ENCODE data around the gene MPP3. TPM values are rescaled to one million over a fixed set of nuclear protein-coding genes. Genes with fewer than 3 reads are reported as not detected.
A peak's percentile ranks its signal among the peaks of the same experiment; 100 is the strongest.

MPP3 gene
- total RNA-seq, 2 donors from 2014 or later = 0.90 TPM; not detected in 1

DNA sequence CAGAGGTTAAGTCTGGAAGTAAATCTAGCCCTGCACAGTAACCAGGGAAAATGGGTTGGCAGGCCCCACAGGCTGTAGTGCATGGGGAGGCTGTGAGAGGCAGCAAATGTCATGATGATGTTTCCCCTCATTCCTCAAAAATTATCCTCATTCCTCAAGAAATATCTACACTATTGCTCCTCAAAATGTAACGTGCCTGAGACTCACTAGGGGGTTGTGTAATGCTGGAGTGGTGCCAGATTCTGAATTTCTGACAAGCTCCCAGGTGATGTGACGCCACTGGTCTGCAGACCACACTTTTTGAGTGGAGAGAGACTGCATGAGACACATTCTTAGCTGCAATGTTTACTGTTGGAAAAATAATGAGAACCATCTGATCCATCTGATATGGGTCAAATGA, 1.2 kb upstream of the MPP3 start:
- Mint-ChIP-seq H3K27ac (no peak overlapping the region), H3K27me3 (peaks cover 30% of the 10 kb centered on the region), H3K36me3 (ENCODE audit: low read depth) (no peaks in the 10 kb centered on the region), H3K4me1 (peaks cover 10% of the 10 kb centered on the region), H3K4me3 (peak overlapping the region; percentile 90)
- ATAC-seq (no peak), DNase-seq (no peak)
- H3K9me3 ChIP-seq (ENCODE audit: control insufficient read depth, low read length, poor library complexity, severe bottlenecking) = no peaks in the 10 kb centered on the region

DNA sequence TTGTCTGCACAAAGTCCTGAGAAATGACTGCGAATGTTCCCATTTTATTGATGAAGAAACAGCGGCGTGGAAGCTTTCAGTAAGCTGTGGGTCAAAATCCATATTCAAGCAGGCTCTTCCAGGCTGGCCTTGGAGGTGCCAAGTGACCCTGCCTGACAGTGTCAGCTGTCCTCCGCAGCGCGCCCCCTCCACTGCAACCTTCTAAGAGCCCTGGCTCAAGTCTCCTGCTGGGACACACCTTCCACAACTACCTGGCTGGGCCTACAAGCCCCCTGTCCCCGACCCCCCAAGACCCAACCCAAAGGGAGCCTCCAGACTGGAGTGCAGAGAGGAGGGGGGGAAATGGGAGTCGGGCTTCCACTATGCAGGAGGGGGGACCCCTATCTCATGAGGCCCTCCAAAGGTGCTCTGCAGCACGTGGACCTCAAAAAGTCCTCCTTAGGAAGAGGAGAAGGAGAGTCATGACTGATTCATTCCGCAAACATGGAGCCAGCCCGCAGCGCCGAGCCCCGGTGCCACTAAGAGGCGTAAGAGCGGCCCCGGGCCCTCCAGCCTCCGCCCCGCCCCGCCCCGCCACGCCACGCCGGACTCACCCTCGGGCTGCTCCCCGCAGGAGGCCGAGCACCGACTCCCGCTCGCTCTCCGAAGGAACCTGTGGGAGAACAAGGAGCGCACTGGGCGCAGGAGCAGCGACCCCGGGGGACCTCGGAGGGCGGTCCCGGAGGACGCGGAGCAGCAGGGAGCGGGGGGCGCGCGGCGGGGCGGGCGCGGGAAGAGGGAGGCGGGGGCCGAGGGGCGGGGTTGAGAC, 574 bp downstream of the MPP3 start:
- Mint-ChIP-seq H3K27ac (no peak overlapping the region), H3K36me3 (ENCODE audit: low read depth) (no peaks in the 10 kb centered on the region), H3K4me1 (peaks cover 10% of the 10 kb centered on the region), H3K4me3 (peak overlapping the region; percentile 90), H3K27me3 (peaks cover 30% of the 10 kb centered on the region)
- no peaks in the 10 kb centered on the region for H3K9me3 ChIP-seq (ENCODE audit: control insufficient read depth, low read length, poor library complexity, severe bottlenecking)
- peak; percentile 16 for ATAC-seq
- no peak for DNase-seq

- H3K27me3 Mint-ChIP-seq = peaks cover 30% of the 10 kb centered on the region
- peak overlapping the region; percentile 90 for H3K4me3 Mint-ChIP-seq
- ATAC-seq (no peak), DNase-seq (no peak)
- H3K27ac Mint-ChIP-seq = no peak overlapping the region
- no peaks in the 10 kb centered on the region for H3K36me3 Mint-ChIP-seq (ENCODE audit: low read depth)
- H3K4me1 Mint-ChIP-seq = peaks cover 10% of the 10 kb centered on the region
- no peaks in the 10 kb centered on the region for H3K9me3 ChIP-seq (ENCODE audit: control insufficient read depth, low read length, poor library complexity, severe bottlenecking)
These were observed 1.3 kb downstream of the MPP3 start for GRCh38 chr17:43831633-43832032.

DNA sequence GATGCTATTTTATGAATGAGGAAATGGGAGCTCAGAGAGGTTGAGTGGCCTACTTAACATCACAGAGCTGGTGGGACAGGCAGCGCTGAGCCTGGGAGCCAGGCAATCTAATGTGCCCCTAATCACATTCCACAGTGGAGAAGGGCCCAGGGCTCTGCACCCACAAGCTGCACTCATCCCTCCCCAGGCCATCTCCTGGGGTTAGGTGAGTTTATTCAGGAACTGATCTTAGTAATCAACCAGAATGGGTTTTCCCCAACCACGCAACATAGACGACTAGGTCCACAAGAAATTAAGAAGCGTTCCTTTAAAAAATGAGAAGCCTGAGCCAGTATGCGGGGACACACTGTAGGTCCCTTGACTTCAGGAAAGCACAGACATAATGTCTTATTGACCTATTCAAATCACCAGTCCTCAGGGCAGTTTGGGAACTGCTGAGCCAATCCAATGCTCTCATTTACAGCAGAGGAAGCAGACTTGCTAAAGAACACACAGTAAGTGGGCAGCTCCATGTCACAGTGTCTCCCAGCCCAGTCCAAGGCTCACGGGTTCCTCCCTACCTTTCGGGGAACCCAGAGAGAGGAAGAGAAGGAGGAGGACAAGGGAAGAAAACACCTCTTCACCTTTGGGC, 2.3 kb downstream of the MPP3 start:
- ATAC-seq = peak; percentile 40
- H3K9me3 ChIP-seq (ENCODE audit: control insufficient read depth, low read length, poor library complexity, severe bottlenecking) = no peaks in the 10 kb centered on the region
- Mint-ChIP-seq H3K4me1 (peaks cover 10% of the 10 kb centered on the region), H3K4me3 (peak overlapping the region; percentile 73), H3K27me3 (peaks cover 20% of the 10 kb centered on the region), H3K36me3 (ENCODE audit: low read depth) (no peaks in the 10 kb centered on the region), H3K27ac (peak overlapping the region; percentile 60)
- DNase-seq = no peak

DNA sequence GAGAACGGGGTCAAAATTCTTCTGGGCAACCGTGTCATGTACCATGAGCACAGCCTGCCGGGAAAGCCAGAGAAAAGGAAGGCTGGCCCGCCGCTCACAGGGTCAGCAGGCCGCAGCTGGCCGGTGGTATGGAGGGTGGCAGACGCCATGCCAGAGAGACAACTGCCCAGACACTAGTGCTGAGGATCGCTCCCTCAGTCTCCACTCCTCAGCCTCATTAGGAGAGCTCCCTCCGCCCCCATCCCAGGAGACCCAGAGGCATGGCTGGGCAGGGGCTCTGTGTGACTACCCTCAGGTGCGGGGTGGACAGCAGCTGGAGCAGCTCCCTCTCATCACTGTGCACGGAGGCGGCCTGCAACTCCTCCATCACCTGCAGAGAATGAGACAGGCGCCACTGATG, 3.2 kb downstream of the MPP3 start:
- H3K9me3 ChIP-seq (ENCODE audit: control insufficient read depth, low read length, poor library complexity, severe bottlenecking) = no peaks in the 10 kb centered on the region
- H3K4me1 Mint-ChIP-seq = peaks cover 10% of the 10 kb centered on the region
- DNase-seq (no peak), ATAC-seq (no peak)
- no peak overlapping the region for H3K4me3 Mint-ChIP-seq
- peaks cover 18% of the 10 kb centered on the region for H3K27me3 Mint-ChIP-seq
- no peaks in the 10 kb centered on the region for H3K36me3 Mint-ChIP-seq (ENCODE audit: low read depth)
- no peak overlapping the region for H3K27ac Mint-ChIP-seq

DNA sequence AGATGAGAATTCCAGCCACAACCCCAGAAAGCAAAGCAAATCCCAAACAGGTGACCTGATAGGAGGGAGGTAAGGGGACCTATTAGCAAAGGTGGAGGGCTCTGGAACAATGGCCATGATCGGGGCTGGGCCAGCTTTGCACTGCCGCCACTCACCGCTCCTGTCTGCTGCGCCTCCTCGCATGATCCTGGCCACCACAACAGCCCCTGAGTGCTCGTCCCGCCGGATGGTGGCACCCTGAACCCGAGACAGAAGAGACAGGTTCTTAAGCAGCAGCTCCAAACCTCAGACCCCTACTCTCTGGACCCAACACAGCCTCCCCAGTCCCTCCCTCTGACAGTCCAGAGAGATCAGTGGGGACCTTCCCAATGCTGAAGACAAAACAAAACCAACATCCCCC, 5.3 kb downstream of the MPP3 start:
- H3K4me3 Mint-ChIP-seq = no peak overlapping the region
- ATAC-seq (no peak), DNase-seq (no peak)
- no peak overlapping the region for H3K27ac Mint-ChIP-seq
- no peaks in the 10 kb centered on the region for H3K9me3 ChIP-seq (ENCODE audit: control insufficient read depth, low read length, poor library complexity, severe bottlenecking)
- no peaks in the 10 kb centered on the region for H3K36me3 Mint-ChIP-seq (ENCODE audit: low read depth)
- peaks cover 5% of the 10 kb centered on the region for H3K27me3 Mint-ChIP-seq
- peaks cover 6% of the 10 kb centered on the region for H3K4me1 Mint-ChIP-seq

- Mint-ChIP-seq H3K36me3 (ENCODE audit: low read depth) (no peaks in the 10 kb centered on the region), H3K27me3 (peaks cover 5% of the 10 kb centered on the region), H3K4me1 (peaks cover 6% of the 10 kb centered on the region), H3K4me3 (no peak overlapping the region), H3K27ac (no peak overlapping the region)
- DNase-seq (no peak), ATAC-seq (no peak)
- no peaks in the 10 kb centered on the region for H3K9me3 ChIP-seq (ENCODE audit: control insufficient read depth, low read length, poor library complexity, severe bottlenecking)
These were observed 6.7 kb downstream of the MPP3 start for GRCh38 chr17:43826206-43826605.

DNA sequence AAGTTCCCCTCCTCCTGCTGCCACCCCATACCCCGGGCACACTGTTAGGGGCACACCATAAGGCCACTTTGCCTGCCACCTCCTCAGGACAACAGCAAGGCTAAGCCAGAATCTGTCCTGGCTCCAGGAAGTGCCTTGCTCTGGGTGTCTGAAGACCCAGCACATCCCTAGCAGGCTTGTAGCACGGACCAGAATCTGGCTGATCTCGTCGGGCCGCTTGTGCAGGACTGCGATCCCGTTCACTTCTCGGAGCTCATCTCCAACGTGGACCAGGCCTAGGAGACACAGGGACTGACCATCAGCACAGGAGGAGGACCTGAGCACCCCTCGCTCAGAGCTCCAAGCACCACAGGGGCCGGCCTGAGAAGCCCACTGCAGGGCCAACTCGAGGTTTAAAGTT, 7.4 kb downstream of the MPP3 start:
- no peak overlapping the region for H3K27ac Mint-ChIP-seq
- H3K36me3 Mint-ChIP-seq (ENCODE audit: low read depth) = peaks cover 1% of the 10 kb centered on the region
- no peak for ATAC-seq
- peaks cover under 1% of the 10 kb centered on the region for H3K27me3 Mint-ChIP-seq
- H3K9me3 ChIP-seq (ENCODE audit: control insufficient read depth, low read length, poor library complexity, severe bottlenecking) = no peaks in the 10 kb centered on the region
- H3K4me3 Mint-ChIP-seq = no peak overlapping the region
- DNase-seq = no peak
- H3K4me1 Mint-ChIP-seq = peaks cover 3% of the 10 kb centered on the region

DNA sequence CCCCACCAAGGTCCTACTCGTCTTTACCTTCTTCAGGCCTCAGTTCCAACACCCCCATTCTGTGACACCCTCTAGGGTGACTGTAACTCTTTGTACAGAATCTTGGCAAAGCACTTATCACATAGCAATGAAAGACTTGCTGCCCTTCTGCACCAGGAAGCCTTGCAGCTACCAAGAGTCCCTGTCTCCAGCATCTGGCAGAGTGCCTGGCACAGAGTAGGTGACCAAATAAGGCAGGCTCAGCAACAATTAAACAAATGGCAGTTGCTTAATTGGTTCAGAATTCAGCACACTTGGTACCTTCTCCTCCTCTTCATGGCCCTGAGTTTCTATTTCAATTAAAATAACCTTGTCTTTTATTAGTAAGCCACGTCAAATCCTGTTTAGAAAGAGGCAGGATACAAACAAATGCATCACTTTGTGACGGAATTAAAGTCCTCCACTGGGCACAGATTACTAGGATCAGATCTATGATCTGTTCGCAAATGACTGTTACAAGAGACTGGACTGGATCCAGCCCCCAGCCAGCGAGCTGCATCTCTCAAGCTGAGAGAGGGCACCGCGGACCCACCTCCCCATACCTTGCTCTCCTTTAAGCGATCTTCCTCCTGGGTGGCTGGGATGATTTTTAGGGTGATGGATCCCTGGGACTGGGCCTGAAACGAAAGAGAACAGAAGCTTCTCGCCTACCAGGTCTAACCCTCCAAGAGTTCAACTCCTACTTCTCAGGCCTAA, 9.4 kb downstream of the MPP3 start:
- peaks cover 3% of the 10 kb centered on the region for H3K4me1 Mint-ChIP-seq
- ATAC-seq = no peak
- H3K27ac Mint-ChIP-seq = no peak overlapping the region
- H3K4me3 Mint-ChIP-seq = no peak overlapping the region
- H3K9me3 ChIP-seq (ENCODE audit: control insufficient read depth, low read length, poor library complexity, severe bottlenecking) = no peaks in the 10 kb centered on the region
- DNase-seq = no peak
- H3K36me3 Mint-ChIP-seq (ENCODE audit: low read depth) = peaks cover 2% of the 10 kb centered on the region
- no peaks in the 10 kb centered on the region for H3K27me3 Mint-ChIP-seq

DNA sequence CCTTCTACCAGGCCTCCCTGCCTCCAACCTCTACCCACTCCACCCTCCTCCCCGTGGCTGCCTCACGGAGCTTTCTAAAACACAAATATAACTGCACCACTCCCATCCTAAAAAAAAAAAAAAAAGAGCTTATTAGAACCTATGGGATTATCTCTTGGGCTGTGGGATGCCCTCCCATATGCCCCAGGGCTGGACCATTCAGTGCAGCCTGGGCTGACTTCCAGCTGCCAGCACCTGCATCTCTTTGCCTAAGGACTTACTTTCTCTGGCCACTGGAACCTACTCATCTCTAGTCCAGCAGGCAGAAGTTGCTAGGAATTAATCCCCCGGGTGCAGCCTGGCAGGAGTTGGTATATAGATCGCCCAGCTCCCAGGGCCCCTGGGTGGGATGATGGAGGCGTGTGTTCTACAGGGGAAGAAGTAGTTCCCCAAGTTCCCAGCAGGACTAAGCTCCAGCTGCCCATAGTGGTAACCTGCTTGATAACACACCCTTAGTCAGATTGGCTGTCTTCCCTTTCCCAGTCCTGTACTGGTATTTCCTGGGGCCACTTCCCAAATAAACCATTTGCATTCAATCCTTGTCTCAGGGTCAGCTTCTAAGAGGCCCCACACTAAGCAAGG, 10.3 kb downstream of the MPP3 start:
- Mint-ChIP-seq H3K36me3 (ENCODE audit: low read depth) (peaks cover 2% of the 10 kb centered on the region), H3K27me3 (no peaks in the 10 kb centered on the region), H3K27ac (no peak overlapping the region), H3K4me3 (no peak overlapping the region), H3K4me1 (peaks cover 3% of the 10 kb centered on the region)
- DNase-seq (no peak), ATAC-seq (no peak)
- H3K9me3 ChIP-seq (ENCODE audit: control insufficient read depth, low read length, poor library complexity, severe bottlenecking) = no peaks in the 10 kb centered on the region

- Mint-ChIP-seq H3K36me3 (ENCODE audit: low read depth) (peaks cover 2% of the 10 kb centered on the region), H3K27me3 (no peaks in the 10 kb centered on the region), H3K4me3 (no peak overlapping the region), H3K4me1 (peaks cover 3% of the 10 kb centered on the region), H3K27ac (no peak overlapping the region)
- no peak for DNase-seq
- ATAC-seq = no peak
- no peaks in the 10 kb centered on the region for H3K9me3 ChIP-seq (ENCODE audit: control insufficient read depth, low read length, poor library complexity, severe bottlenecking)
These were observed 12.2 kb downstream of the MPP3 start for GRCh38 chr17:43820759-43821158.

DNA sequence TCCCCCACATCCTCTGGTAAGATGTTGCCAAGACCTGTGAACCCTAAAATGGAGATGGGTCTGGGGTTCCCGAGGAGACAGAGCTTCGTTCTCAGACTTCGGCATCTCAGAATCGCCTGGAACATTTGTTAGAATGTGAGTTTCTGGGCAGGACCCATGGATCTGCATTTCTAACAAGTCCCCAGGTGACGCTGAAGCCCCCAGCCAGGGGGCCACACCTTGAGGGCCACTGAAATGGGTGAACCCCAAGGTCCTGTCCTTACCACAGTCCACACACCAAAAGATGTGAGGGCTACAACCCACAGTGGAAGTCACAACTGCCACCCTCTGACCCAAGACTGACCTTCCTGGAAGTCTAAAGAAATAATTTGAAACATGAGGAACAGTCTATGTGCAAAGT, 14.0 kb downstream of the MPP3 start:
- Mint-ChIP-seq H3K4me1 (peaks cover 3% of the 10 kb centered on the region), H3K27me3 (no peaks in the 10 kb centered on the region), H3K27ac (no peak overlapping the region), H3K36me3 (ENCODE audit: low read depth) (peaks cover 2% of the 10 kb centered on the region), H3K4me3 (no peak overlapping the region)
- no peaks in the 10 kb centered on the region for H3K9me3 ChIP-seq (ENCODE audit: control insufficient read depth, low read length, poor library complexity, severe bottlenecking)
- ATAC-seq (no peak), DNase-seq (no peak)

DNA sequence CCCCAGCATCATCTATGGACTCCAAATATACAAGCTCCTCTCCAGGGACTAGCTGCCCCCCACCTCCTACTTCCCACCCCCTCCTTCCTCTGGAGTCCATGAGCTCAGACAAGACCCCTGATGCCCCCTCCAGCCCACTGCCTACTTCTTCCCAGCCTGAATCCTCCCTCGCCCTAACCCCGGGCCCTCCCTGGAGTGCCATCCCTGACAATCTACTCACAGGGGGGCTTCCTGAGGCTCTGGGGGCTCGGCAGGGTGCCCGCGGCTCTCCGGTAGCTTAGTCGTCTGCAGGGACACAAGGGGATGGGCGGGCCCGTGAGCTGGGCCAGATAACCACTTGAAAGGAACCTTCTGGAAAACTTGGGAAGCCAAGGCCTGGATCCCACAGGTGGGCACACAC, 15.1 kb downstream of the MPP3 start:
- Mint-ChIP-seq H3K4me1 (no peaks in the 10 kb centered on the region), H3K27me3 (peaks cover 7% of the 10 kb centered on the region), H3K36me3 (ENCODE audit: low read depth) (peaks cover 2% of the 10 kb centered on the region), H3K4me3 (no peak overlapping the region), H3K27ac (no peak overlapping the region)
- DNase-seq (no peak), ATAC-seq (no peak)
- H3K9me3 ChIP-seq (ENCODE audit: control insufficient read depth, low read length, poor library complexity, severe bottlenecking) = no peaks in the 10 kb centered on the region
